HG03378 (cell line): ENCODE results near the gene AMBN.
A peak's percentile ranks its signal among the peaks of the same experiment; 100 is the strongest.
"Not testable (repeated sequence)": the region's sequence is repeated elsewhere in the genome, so short reads cannot be mapped to it uniquely, and the experiment has no call there.

ENCODE experiments used
- ATAC-seq: cut with Tn5 transposase; IDR thresholded peaks from one replicate; pipeline ENCODE4 v1.9.1; 2021; ENCODE audit warnings: mild to moderate bottlenecking, moderate library complexity; ENCODE audit not compliant: unreplicated experiment

Gene AMBN

DNA sequence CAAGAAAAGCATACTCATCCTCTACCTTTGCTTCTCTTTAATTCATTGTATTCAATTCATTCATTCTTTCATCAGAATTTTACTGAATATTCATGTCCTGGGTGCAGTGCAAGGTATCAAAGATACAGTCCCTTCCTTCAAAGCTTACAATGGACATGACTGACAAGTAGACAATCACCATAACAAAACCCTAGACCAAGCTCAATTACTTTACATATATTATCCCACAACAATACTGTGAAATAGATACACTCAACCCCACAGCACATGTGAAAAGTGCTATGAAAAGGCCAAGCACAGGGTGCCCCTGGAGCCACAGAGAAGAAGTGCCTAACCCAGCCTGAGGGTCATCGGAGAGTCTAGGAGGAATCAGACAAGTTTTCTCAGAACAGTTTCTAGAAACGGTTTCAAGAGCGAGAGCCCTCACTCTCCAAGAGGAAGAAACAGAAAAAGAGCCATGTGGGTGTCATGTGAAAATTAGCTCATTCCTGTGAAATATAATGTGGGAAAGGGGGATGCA is 15.3 kb downstream of the AMBN start:
- ATAC-seq: no peak

DNA sequence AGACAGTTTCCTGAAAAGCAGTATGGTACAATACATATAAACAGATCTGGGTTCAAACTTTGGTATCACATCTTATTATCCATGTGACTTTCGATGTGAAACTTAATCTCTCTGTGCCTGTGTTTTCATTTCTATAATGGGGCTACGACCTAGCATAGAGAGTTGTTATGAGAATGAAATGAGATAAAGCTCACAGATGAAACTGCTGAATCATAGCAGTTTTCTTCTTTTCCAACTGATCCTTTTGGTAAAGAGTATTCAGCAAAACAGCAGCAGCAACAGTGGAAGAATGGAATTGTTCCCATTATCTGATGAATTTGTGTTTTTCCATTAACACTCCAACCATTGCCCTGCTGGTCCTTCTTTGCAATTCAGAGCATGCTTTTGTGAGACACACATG is 16.3 kb downstream of the AMBN start:
- ATAC-seq: no peak

DNA sequence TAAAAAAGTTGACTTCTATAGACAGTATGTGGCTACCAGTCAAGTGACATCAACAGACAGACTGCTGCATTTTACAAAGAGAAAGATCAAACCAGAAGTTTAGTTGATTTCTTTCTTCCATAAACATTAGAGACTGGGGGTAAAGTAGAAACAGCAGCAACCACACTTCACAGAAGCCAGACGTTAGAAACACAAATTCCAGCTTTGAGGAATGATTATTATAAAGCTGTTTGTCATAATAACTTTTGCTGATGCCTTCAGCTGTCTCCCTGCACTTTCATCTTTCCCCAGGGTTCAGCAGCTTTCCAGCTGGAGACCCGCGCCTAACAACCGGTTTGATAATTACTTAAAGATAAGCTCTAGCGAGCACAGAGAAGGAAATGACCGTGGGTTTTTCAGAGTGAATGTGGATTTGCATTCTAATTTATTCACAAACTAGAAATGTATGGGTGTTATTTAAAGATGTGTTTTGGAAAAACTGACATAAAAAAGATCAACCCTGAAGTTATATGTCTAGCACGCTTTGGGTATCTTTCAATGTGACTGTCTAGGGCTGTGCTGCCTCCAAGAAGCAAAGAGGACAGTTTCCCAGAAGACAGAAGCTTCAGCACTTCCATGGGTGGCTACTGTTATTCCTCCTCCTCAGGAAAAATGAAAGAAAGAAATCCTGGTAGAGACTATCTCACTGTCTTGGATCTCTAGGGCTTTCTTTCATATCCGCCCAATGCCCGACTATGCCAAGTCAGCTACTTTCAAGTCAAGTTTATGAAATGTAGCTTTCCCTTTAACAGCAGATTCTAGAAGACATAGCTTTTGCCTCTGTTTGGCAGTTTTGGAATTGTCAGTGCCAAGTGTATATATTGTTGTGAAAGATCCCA is 21.5 kb downstream of the AMBN start:
- peak; percentile 67 for ATAC-seq

DNA sequence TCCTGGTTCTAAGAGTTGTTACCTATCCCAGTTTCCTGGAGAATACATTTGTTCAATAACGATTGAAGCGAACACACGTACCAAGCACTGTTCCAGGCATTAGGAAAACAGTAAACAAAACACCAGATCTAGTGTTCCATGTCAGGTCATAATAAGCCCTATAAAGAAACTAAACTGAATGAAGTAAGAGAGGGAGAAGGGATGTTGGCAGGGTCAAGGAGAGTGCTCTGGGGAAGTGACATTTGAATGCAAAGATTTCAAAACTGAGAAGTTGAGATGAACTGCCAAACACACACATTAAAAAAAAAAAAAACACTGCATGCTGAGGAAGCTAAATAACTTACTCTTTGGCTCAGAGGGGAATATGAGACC is 22.1 kb downstream of the AMBN start:
- no peak for ATAC-seq

DNA sequence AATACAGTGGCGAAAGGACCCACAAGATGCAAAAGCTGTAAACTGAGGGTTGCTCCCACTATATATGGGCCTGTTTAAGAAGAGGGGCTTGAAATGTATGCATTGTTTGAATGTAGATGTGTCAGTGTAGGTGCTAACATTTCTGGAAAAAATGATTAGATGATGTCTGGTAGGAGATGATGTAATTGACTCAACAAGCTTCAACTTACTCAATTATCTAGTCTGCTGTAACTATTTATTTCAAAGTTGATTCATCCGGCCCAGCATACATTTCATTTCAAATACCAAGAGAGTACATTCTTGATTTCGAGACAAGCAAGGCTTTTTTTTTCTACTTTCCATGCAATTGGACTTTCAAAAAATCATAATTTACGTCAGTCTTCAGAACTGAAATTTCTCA is 27.2 kb downstream of the AMBN start:
- no peak for ATAC-seq

DNA sequence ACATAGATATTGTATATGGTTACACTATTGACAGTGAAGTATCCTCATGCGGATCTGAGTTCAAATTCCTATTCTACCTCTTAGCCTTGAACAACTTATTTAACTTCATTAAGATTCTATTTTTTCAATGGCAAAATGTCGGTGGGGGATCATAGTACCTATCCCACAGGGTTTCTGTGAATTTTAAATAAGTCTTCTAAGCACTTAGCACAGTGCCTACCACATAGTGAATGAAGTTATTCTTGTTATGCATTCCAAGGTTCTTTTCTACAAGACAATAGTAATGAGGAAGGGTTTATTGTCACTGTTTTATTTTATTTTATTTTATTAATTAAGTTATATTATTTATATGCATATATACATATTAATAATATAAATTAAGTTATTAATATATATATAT is 27.7 kb downstream of the AMBN start:
- ATAC-seq: no peak

GRCh38 chr4:70623323-70623722 is 31.3 kb downstream of the AMBN start:
- ATAC-seq: no peak

GRCh38 chr4:70624226-70624793 is 32.3 kb downstream of the AMBN start:
- ATAC-seq: no peak

GRCh38 chr4:70627620-70628019 is 35.6 kb downstream of the AMBN start:
- no peak for ATAC-seq

DNA sequence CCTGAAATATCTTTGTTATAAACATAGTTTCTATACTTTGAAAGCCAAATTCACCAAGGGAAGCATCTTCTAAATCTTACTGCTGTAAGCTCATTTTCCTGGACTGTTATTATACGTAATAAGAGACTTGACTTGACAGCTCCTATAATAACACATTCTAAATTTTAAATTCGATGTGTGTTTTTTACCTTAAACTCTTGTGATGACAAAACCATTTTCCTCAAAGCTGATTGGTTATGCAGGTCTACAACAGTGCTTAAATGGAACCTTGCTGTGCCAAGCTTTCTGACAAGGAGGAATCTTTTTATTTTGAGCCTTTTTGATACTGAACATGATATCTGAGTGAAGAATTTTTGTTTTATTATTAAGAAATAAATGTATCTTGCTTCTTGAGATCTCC is 36.4 kb downstream of the AMBN start, which contains the start of gene ENAM:
TSS of gene ENAM (plus strand) at position 301 of the 400 bp plus-strand sequence. CDS start 757 bp downstream, outside the sequence.
- no peak for ATAC-seq

DNA sequence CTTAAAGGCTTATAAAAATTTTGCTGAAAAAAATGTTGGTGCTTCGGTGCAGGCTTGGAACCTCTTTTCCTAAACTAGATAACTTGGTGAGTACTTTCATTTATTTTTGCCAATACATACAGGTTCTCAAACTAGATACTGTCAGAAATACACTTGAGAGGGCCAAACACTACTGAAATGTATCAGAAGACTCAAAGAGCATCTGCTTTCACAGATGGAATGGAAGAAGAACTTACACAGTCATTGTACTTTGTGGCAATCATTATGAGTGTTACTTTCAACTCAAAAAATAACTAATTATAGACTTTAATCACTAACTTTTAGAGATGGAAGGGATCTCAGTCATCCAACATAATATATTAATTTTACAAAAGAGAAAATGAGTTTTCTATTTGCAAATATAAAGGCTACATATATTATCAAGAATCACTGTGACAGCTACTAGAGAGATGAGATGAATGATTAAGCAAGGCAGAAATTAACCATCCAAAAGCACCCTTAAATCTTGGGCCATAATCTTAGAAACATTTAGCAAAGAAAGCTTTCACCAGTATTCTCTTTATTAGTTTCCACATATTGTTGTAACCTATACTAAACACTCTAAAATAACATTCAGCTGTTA is 37.5 kb downstream of the AMBN start:
- peak; percentile 51 for ATAC-seq

GRCh38 chr4:70630162-70630561 is 38.1 kb downstream of the AMBN start:
- no peak for ATAC-seq

DNA sequence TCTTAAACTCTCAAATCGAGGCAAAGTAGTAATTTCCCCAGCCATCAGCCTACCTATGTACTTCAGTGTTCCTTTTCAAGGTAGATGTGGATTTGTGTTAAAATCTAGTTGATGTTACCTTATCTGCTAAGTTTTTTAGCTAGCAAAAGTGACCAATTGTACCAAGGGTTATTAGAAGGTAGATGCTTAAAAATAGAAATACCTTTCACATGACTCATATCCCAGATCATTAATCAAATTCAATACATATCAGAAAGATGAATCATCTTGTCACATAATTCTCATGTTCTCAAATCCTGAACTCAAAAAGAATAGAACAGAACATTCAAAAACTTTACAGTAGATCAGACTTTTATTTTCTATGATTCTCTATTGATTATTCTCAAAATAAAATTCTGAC is 40.0 kb downstream of the AMBN start:
- ATAC-seq: no peak

- no peak for ATAC-seq
These were observed 42.4 kb downstream of the AMBN start for GRCh38 chr4:70634482-70634881.

GRCh38 chr4:70637239-70637913 is 45.3 kb downstream of the AMBN start:
- ATAC-seq: no peak

- peak; percentile 74 for ATAC-seq
These were observed 48.1 kb downstream of the AMBN start for GRCh38 chr4:70640192-70640591.

GRCh38 chr4:70650741-70651140 is 58.7 kb downstream of the AMBN start:
- ATAC-seq: not testable (repeated sequence)

GRCh38 chr4:70651864-70652506 is 59.9 kb downstream of the AMBN start:
- ATAC-seq: peak; percentile 50

- ATAC-seq: no peak
These were observed 62.6 kb downstream of the AMBN start for GRCh38 chr4:70654605-70655011.
